HL-60 (cell line): Measurements from ENCODE around the gene TAS2R31.

Experiments used
- CTCF ChIP-seq: IDR thresholded peaks from one replicate; pipeline ENCODE4 v1.5.1; 2011; ENCODE audit warnings: low read length, control low read depth, inconsistent platforms; ENCODE audit not compliant: insufficient read depth
- POLR2AphosphoS5 ChIP-seq: IDR thresholded peaks from 2 replicates; pipeline ENCODE4 v1.6.1; 2012; ENCODE audit warnings: low read depth
- SPI1 ChIP-seq: IDR thresholded peaks from 2 replicates; pipeline ENCODE4 v1.6.1; 2012; ENCODE audit warnings: low read depth, mild to moderate bottlenecking, borderline replicate concordance

- no peak for TF ChIP-seq CTCF
- TF ChIP-seq SPI1, result no peak
- TF ChIP-seq POLR2AphosphoS5, result no peak
Observed at GRCh38 chr12:11026118-11026517, 5.1 kb downstream of the TAS2R31 start.
